ENCODE data around the gene DNAJC3. TPM values are rescaled to one million over a fixed set of nuclear protein-coding genes. Genes with fewer than 3 reads are reported as not detected.

DNAJC3 gene
- total RNA-seq, 1 experiment from 2014 or later = 21.2 TPM

- Histone ChIP-seq H3K27ac (ENCODE audit: insufficient read length, low read depth, low read length) (no peak overlapping the region), H2BK120ac (ENCODE audit: low read depth, low read length, poor library complexity, severe bottlenecking) (no peak overlapping the region), H3K4me1 (ENCODE audit: insufficient read depth, low read length) (no peaks in the 10 kb centered on the region), H3K18ac (ENCODE audit: insufficient read length, low read depth, low read length) (no peak overlapping the region), H3K23ac (ENCODE audit: insufficient read length, low read depth, low read length) (no peak overlapping the region), H2BK20ac (ENCODE audit: low read depth, low read length, poor library complexity, severe bottlenecking) (no peak overlapping the region), H3K79me1 (ENCODE audit: insufficient read depth, low read depth, low read length, poor library complexity, severe bottlenecking) (no peaks in the 10 kb centered on the region), H4K8ac (replicated peaks; ENCODE audit: insufficient read length, low read depth, low read length) (no peak overlapping the region), H2BK12ac (ENCODE audit: insufficient read length, low read depth, low read length) (no peak overlapping the region), H2BK5ac (ENCODE audit: insufficient read length, low read length) (no peak overlapping the region), H3K9ac (ENCODE audit: extremely low read depth, insufficient read length, low read length) (no peak overlapping the region), H3K56ac (ENCODE audit: insufficient read length, low read depth, low read length) (no peak overlapping the region), H3K14ac (ENCODE audit: insufficient read depth, low read length) (no peak overlapping the region), H4K5ac (ENCODE audit: insufficient read length, low read depth, low read length) (no peak overlapping the region), H3K27me3 (ENCODE audit: insufficient read depth, low read length) (no peaks in the 10 kb centered on the region), H2AK5ac (ENCODE audit: insufficient read length, low read length) (no peak overlapping the region), H3K23me2 (ENCODE audit: insufficient read length, low read depth, low read length, poor library complexity, severe bottlenecking) (no peaks in the 10 kb centered on the region), H4K20me1 (ENCODE audit: control insufficient read depth, insufficient read depth, insufficient read length) (no peaks in the 10 kb centered on the region), H3K79me2 (ENCODE audit: insufficient read depth, low read length) (no peaks in the 10 kb centered on the region), H2AFZ (ENCODE audit: low read length) (no peak overlapping the region), H3K9me3 (ENCODE audit: control insufficient read depth, low read depth, low read length) (no peaks in the 10 kb centered on the region), H4K91ac (ENCODE audit: insufficient read length, low read depth, low read length) (no peak overlapping the region), H3K4me2 (ENCODE audit: insufficient read depth, insufficient read length, low read length) (no peak overlapping the region), H2BK15ac (ENCODE audit: low read depth, low read length) (no peak overlapping the region), H3T11ph (ENCODE audit: low read length) (no peak overlapping the region), H3K4ac (ENCODE audit: low read depth, low read length) (no peak overlapping the region)
- H3K4me1 Mint-ChIP-seq = no peaks in the 10 kb centered on the region
- no peaks in the 10 kb centered on the region; a peak in 1 of 5 replicates for H3K9me3 Mint-ChIP-seq
- DNase-seq = no peak
- TF ChIP-seq, protein P1, sequence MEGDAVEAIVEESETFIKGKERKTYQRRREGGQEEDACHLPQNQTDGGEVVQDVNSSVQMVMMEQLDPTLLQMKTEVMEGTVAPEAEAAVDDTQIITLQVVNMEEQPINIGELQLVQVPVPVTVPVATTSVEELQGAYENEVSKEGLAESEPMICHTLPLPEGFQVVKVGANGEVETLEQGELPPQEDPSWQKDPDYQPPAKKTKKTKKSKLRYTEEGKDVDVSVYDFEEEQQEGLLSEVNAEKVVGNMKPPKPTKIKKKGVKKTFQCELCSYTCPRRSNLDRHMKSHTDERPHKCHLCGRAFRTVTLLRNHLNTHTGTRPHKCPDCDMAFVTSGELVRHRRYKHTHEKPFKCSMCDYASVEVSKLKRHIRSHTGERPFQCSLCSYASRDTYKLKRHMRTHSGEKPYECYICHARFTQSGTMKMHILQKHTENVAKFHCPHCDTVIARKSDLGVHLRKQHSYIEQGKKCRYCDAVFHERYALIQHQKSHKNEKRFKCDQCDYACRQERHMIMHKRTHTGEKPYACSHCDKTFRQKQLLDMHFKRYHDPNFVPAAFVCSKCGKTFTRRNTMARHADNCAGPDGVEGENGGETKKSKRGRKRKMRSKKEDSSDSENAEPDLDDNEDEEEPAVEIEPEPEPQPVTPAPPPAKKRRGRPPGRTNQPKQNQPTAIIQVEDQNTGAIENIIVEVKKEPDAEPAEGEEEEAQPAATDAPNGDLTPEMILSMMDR (conservative IDR thresholded peaks at IDR 0.05) = no peak
- H3K4me3 Mint-ChIP-seq = no peak overlapping the region
- no peak overlapping the region for H3K27ac Mint-ChIP-seq
- no peaks in the 10 kb centered on the region for H3K27me3 Mint-ChIP-seq (ENCODE audit: low read depth)
- peaks cover 8 to 14% (median 8%) of the 10 kb centered on the region in 3 experiments for H3K36me3 Mint-ChIP-seq (ENCODE audit: insufficient read depth in 1 of 3, low read depth in 3 of 3)
- no CpG with 5 or more reads among the region's 4 CpGs for WGBS (ENCODE audit: extremely low coverage, insufficient read length, low lambda C conversion rate)
These were observed 30.1 kb downstream of the DNAJC3 start for GRCh38 chr13:95707035-95707434.

Data from H9 (cell line).